SK-N-SH treated with all-trans-retinoic acid at 6 μM for 48 hours (cell line): Measurements from ENCODE around the gene TMEM30B.

Experiments
- ATAC-seq: fragments of 200-7000 bp; cut with Tn5 transposase; 3 replicates; pipeline ENCODE4 v1.9.1; 2020; ENCODE audit warnings: mild to moderate bottlenecking, moderate library complexity
- BACH2 ChIP-seq: fragments of 250-450 bp; sonication (Bioruptor Pico); IDR thresholded peaks from 2 replicates; pipeline ENCODE4 v1.9.0; 2021; ENCODE audit warnings: mild to moderate bottlenecking, borderline replicate concordance
- CSDC2 ChIP-seq: fragments of 250-450 bp; sonication (Bioruptor Pico); IDR thresholded peaks from 2 replicates; pipeline ENCODE4 v1.5.0; 2020; ENCODE audit warnings: mild to moderate bottlenecking, moderate library complexity
- CSRNP3 ChIP-seq: fragments of 250-450 bp; sonication (Bioruptor Pico); IDR thresholded peaks from 2 replicates; pipeline ENCODE4 v1.5.1; 2021; ENCODE audit warnings: mild to moderate bottlenecking, moderate library complexity
- ESRRG ChIP-seq: fragments of 250-450 bp; sonication (Bioruptor Pico); IDR thresholded peaks from 2 replicates; pipeline ENCODE4 v1.6.1; 2021; ENCODE audit warnings: mild to moderate bottlenecking
- GLIS3 ChIP-seq: fragments of 250-450 bp; sonication (Bioruptor Pico); IDR thresholded peaks from 2 replicates; pipeline ENCODE4 v1.5.0; 2020; ENCODE audit warnings: mild to moderate bottlenecking, moderate library complexity
- OSR1 ChIP-seq: fragments of 250-450 bp; sonication (Bioruptor Pico); IDR thresholded peaks from 2 replicates; pipeline ENCODE4 v1.8.0; 2022; ENCODE audit warnings: moderate library complexity, mild to moderate bottlenecking, inconsistent platforms
- PPARA ChIP-seq: fragments of 250-450 bp; sonication (Bioruptor Pico); IDR thresholded peaks from 2 replicates; pipeline ENCODE4 v1.5.0; 2020; ENCODE audit warnings: mild to moderate bottlenecking, borderline replicate concordance
- RARB ChIP-seq: fragments of 250-450 bp; sonication (Bioruptor Pico); IDR thresholded peaks from 2 replicates; pipeline ENCODE4 v1.8.0; 2021; ENCODE audit warnings: mild to moderate bottlenecking, moderate library complexity
- SNAI2 ChIP-seq: fragments of 250-450 bp; sonication (Bioruptor Pico); IDR thresholded peaks from 2 replicates; pipeline ENCODE4 v1.5.0; 2020; ENCODE audit warnings: mild to moderate bottlenecking, moderate library complexity
- TCF4 ChIP-seq: fragments of 250-450 bp; sonication (Bioruptor Pico); IDR thresholded peaks from 2 replicates; pipeline ENCODE4 v1.8.0; 2021; ENCODE audit warnings: mild to moderate bottlenecking, moderate library complexity, borderline replicate concordance
- TSHZ2 ChIP-seq: fragments of 250-450 bp; sonication (Bioruptor Pico); IDR thresholded peaks from 2 replicates; pipeline ENCODE4 v1.5.0; 2020; ENCODE audit warnings: mild to moderate bottlenecking, moderate library complexity
- ZC3H10 ChIP-seq: fragments of 250-450 bp; sonication (Bioruptor Pico); IDR thresholded peaks from 2 replicates; pipeline ENCODE4 v1.5.1; 2021; ENCODE audit warnings: mild to moderate bottlenecking, moderate library complexity
- ZFP3 ChIP-seq: fragments of 250-450 bp; sonication (Bioruptor Pico); IDR thresholded peaks from 2 replicates; pipeline ENCODE4 v1.5.0; 2020; ENCODE audit warnings: mild to moderate bottlenecking, moderate library complexity
- ZFP30 ChIP-seq: fragments of 450-650 bp; formaldehyde crosslinking; IDR thresholded peaks from 2 replicates; pipeline ENCODE4 v1.5.0; 2022; ENCODE audit warnings: mild to moderate bottlenecking, moderate library complexity
- ZNF70 ChIP-seq: fragments of 450-650 bp; formaldehyde crosslinking; IDR thresholded peaks from 2 replicates; pipeline ENCODE4 v1.5.0; 2020; ENCODE audit warnings: mild to moderate bottlenecking, moderate library complexity
- ZNF8 ChIP-seq: fragments of 450-650 bp; formaldehyde crosslinking; IDR thresholded peaks from 2 replicates; pipeline ENCODE4 v1.5.0; 2020; ENCODE audit warnings: mild to moderate bottlenecking, moderate library complexity
- TF ChIP-seq, protein P1 (sequence below): fragments of 250-450 bp; sonication (Bioruptor Pico); IDR thresholded peaks from 2 replicates; pipeline ENCODE4 v1.8.0; 2021; ENCODE audit warnings: low read depth, mild to moderate bottlenecking, moderate library complexity, borderline replicate concordance
- TF ChIP-seq, protein P2 (sequence below): fragments of 250-450 bp; sonication (Bioruptor Pico); IDR thresholded peaks from 2 replicates; pipeline ENCODE4 v1.8.0; 2020; ENCODE audit warnings: mild to moderate bottlenecking, moderate library complexity, borderline replicate concordance

Gene TMEM30B

GRCh38 chr14:61290701-61291100 lies 9.6 kb upstream of the TMEM30B start (continued):
- no peak for TF ChIP-seq TCF4
- TF ChIP-seq PPARA: no peak
- no peak for TF ChIP-seq BACH2 (CRISPR knock-in tag)
- TF ChIP-seq, protein P1, sequence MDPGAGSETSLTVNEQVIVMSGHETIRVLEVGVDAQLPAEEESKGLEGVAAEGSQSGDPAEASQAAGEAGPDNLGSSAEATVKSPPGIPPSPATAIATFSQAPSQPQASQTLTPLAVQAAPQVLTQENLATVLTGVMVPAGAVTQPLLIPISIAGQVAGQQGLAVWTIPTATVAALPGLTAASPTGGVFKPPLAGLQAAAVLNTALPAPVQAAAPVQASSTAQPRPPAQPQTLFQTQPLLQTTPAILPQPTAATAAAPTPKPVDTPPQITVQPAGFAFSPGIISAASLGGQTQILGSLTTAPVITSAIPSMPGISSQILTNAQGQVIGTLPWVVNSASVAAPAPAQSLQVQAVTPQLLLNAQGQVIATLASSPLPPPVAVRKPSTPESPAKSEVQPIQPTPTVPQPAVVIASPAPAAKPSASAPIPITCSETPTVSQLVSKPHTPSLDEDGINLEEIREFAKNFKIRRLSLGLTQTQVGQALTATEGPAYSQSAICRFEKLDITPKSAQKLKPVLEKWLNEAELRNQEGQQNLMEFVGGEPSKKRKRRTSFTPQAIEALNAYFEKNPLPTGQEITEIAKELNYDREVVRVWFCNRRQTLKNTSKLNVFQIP: no peak
- TF ChIP-seq CSDC2 (CRISPR knock-in tag): no peak
- TF ChIP-seq ZC3H10 (CRISPR knock-in tag): no peak

DNA sequence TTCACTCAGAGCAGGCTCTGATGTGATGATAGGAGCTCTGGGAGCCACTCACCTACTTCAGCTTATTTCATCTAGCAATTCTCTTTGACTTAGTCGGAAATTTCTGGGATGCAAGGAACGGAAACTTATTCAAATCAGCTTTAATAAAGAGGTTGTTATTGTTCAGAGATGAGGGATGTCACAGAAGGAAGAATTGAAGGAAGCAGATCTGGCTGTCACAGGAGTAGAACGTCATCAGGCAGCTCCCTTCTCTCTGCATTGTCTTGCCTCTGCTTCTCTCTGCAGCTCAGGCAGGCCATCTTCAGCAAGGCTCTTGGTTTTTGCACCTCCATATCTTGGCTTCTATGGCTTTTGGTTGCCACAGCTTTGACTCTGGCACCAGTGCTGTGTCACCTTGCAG lies 7.6 kb upstream of the TMEM30B start:
- no peak for ATAC-seq
- TF ChIP-seq ZNF8 (CRISPR knock-in tag) (no peak), ESRRG (no peak), OSR1 (CRISPR knock-in tag) (no peak), TSHZ2 (CRISPR knock-in tag) (no peak)
- TF ChIP-seq, protein P2, sequence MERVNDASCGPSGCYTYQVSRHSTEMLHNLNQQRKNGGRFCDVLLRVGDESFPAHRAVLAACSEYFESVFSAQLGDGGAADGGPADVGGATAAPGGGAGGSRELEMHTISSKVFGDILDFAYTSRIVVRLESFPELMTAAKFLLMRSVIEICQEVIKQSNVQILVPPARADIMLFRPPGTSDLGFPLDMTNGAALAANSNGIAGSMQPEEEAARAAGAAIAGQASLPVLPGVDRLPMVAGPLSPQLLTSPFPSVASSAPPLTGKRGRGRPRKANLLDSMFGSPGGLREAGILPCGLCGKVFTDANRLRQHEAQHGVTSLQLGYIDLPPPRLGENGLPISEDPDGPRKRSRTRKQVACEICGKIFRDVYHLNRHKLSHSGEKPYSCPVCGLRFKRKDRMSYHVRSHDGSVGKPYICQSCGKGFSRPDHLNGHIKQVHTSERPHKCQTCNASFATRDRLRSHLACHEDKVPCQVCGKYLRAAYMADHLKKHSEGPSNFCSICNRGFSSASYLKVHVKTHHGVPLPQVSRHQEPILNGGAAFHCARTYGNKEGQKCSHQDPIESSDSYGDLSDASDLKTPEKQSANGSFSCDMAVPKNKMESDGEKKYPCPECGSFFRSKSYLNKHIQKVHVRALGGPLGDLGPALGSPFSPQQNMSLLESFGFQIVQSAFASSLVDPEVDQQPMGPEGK: no peak
- TF ChIP-seq, protein P1: no peak

DNA sequence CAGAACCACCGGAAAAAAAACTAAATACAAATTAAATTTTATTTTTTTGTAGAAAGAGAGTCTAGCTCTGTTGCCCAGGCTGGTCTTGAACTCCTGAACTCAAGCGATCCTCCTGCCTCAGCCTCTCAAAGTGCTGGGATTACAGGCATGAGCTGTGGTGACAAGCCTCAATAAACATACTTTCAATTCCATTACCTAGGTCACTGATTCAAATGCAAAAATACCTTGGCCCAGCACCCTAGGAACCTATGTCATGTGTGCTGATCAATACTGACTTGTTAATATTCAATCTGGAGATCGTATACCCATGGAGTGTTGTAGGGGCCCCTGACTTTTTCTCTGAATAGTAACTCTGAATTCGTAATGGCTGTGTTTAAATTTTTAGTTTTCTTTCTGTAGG lies 7.1 kb upstream of the TMEM30B start:
- TF ChIP-seq SNAI2: no peak
- TF ChIP-seq, all 23 proteins: peak for 0
- no peak for ATAC-seq

- no peak for TF ChIP-seq SNAI2
- no peak for TF ChIP-seq CSRNP3 (CRISPR knock-in tag)
- TF ChIP-seq ZFP3: no peak
- TF ChIP-seq, protein P2: no peak
- TF ChIP-seq ZNF70: no peak
- no peak for TF ChIP-seq ESRRG
- no peak for TF ChIP-seq RARB (CRISPR knock-in tag)
- TF ChIP-seq TSHZ2 (CRISPR knock-in tag): no peak
- TF ChIP-seq GLIS3 (CRISPR knock-in tag): no peak
- TF ChIP-seq, protein P1: no peak
- no peak for TF ChIP-seq ZFP30 (CRISPR knock-in tag)
- ATAC-seq: no peak
These were observed 6.1 kb upstream of the TMEM30B start for GRCh38 chr14:61287196-61287595.
